PC-9 (cell line): ENCODE data around the gene SPRED2. TPM values are rescaled to one million over a fixed set of nuclear protein-coding genes. Genes with fewer than 3 reads are reported as not detected.
A peak's percentile ranks its signal among the peaks of the same experiment; 100 is the strongest.

Experiments
- BruUV-seq: library from RNA; stranded (reverse); fragments of 400-500 nt; replicated peaks from 2 replicates; lab custom pipeline; 2021; lab: Mats Ljungman, UMichigan
- CTCF ChIA-PET: fragments of 300-600 bp; sonication (Branson Sonifier 250); formaldehyde crosslinking; loops from one replicate; lab custom pipeline; 2022; ENCODE audit warnings: antibody characterized with exemption; lab: Charles Lee
- POLR2A ChIA-PET: fragments of 300-600 bp; sonication (Branson Sonifier 250); formaldehyde crosslinking; loops from one replicate; lab custom pipeline; 2022; ENCODE audit warnings: antibody characterized with exemption; ENCODE audit not compliant: unreplicated experiment; lab: Charles Lee
- DNase-seq, 2 experiments: peaks; one replicate each; pipeline versions ENCODE4 v3.0.0 to v3.0.0-alpha.2; 2015 to 2022; ENCODE audit warnings: mixed read lengths in 1 of 2
- H2AFZ ChIP-seq: fragments of 200-600 bp; sonication (generic); 2 replicates; pipeline ENCODE4 v1.8.1; 2017; ENCODE audit warnings: antibody characterized with exemption
- H3F3A ChIP-seq: fragments of 200-600 bp; sonication (generic); 2 replicates; pipeline ENCODE4 v1.8.1; 2017; ENCODE audit warnings: antibody characterized with exemption, mild to moderate bottlenecking, low read depth; ENCODE audit not compliant: insufficient read depth
- H3K27ac ChIP-seq: fragments of 200-600 bp; sonication (generic); 2 replicates; pipeline ENCODE4 v1.6.1; 2016; ENCODE audit warnings: mixed run types
- H3K27me3 ChIP-seq: fragments of 200-600 bp; sonication (generic); 2 replicates; pipeline ENCODE4 v1.6.1; 2016; ENCODE audit warnings: low read depth, mixed run types; ENCODE audit not compliant: insufficient read depth
- H3K36me3 ChIP-seq: fragments of 200-600 bp; sonication (generic); 2 replicates; pipeline ENCODE4 v1.6.1; 2016; ENCODE audit warnings: low read depth, mixed run types
- H3K4me1 ChIP-seq: fragments of 200-600 bp; sonication (generic); replicated peaks from 2 replicates; pipeline ENCODE4 v1.6.1; 2016; ENCODE audit warnings: mixed run types; ENCODE audit not compliant: insufficient read depth
- H3K4me2 ChIP-seq: fragments of 200-600 bp; sonication (generic); 2 replicates; pipeline ENCODE4 v1.6.1; 2017; ENCODE audit warnings: mixed run types
- H3K4me3 ChIP-seq: fragments of 200-600 bp; sonication (generic); 2 replicates; pipeline ENCODE4 v1.6.1; 2016; ENCODE audit warnings: mixed run types
- H3K79me2 ChIP-seq: fragments of 200-600 bp; sonication (generic); 2 replicates; pipeline ENCODE4 v1.6.1; 2017; ENCODE audit warnings: low read depth, mixed run types
- H3K9me2 ChIP-seq: fragments of 200-600 bp; sonication (generic); 2 replicates; pipeline ENCODE4 v1.8.1; 2017; ENCODE audit warnings: mild to moderate bottlenecking; ENCODE audit not compliant: insufficient read depth
- H3K9me3 ChIP-seq: fragments of 200-600 bp; sonication (generic); 2 replicates; pipeline ENCODE4 v1.8.1; 2016; ENCODE audit warnings: low read depth; ENCODE audit not compliant: insufficient read depth
- H4K20me1 ChIP-seq: fragments of 200-600 bp; sonication (generic); 2 replicates; pipeline ENCODE4 v1.8.1; 2017; ENCODE audit not compliant: insufficient read depth
- EZH2 ChIP-seq: fragments of 200-600 bp; sonication (generic); IDR thresholded peaks from 2 replicates; pipeline ENCODE4 v1.8.0; 2017; ENCODE audit warnings: antibody characterized with exemption, low read depth
- intact Hi-C: fragments of 100-400 bp; cut with micrococcal nuclease; formaldehyde crosslinking; loops from one replicate; pipeline ENCODE4 v1.10.0; 2022; ENCODE audit not compliant: unreplicated experiment
- total RNA-seq: library from RNA; stranded (reverse); gene quantifications from 2 replicates; pipeline ENCODE4 v1.2.3, GENCODE V29; 2021
- TF ChIP-seq, protein P1 (sequence below): fragments of 200-600 bp; sonication (generic); conservative IDR thresholded peaks from 2 replicates; pipeline ENCODE4 v1.6.1; 2017; ENCODE audit warnings: mixed run types, antibody characterized with exemption, mild to moderate bottlenecking, moderate library complexity

Gene SPRED2
- total RNA-seq, 1 experiment from 2014 or later: 33.6 TPM

DNA sequence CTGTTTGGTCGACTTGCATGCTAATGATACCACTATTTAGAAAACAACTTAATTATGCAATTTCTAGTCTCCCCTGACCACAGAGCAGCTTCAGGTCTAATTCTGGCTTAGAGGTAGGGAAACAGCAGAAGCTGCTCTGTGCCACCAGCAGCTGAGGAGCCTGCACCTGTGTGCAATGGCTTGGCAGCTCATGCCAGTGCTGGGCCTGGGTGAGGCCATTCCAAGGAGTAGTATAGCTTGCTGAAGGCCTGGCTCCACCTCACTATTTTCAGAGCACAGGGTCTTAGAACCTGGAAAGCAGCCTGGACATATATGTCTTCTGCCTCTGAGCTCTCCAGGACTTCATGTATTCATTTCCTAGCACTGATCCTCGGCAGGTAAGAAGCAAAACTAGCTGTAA lies 62.8 kb downstream of the SPRED2 start:
- Histone ChIP-seq H3K4me1 (peaks cover 74% of the 10 kb centered on the region), H4K20me1 (peaks cover 4% of the 10 kb centered on the region; the same call in 1 of the 2 replicates), H3K27me3 (no peaks in the 10 kb centered on the region), H3K9me2 (no peaks in the 10 kb centered on the region), H3K36me3 (no peaks in the 10 kb centered on the region), H3K4me2 (no peak overlapping the region), H3K9me3 (no peaks in the 10 kb centered on the region), H3K4me3 (no peak overlapping the region), H2AFZ (no peak overlapping the region), H3K79me2 (peaks cover 85% of the 10 kb centered on the region), H3F3A (peaks cover 48% of the 10 kb centered on the region), H3K27ac (no peak overlapping the region)
- BruUV-seq: no TSS peak
- DNase-seq: no peak
- TF ChIP-seq, protein P1, sequence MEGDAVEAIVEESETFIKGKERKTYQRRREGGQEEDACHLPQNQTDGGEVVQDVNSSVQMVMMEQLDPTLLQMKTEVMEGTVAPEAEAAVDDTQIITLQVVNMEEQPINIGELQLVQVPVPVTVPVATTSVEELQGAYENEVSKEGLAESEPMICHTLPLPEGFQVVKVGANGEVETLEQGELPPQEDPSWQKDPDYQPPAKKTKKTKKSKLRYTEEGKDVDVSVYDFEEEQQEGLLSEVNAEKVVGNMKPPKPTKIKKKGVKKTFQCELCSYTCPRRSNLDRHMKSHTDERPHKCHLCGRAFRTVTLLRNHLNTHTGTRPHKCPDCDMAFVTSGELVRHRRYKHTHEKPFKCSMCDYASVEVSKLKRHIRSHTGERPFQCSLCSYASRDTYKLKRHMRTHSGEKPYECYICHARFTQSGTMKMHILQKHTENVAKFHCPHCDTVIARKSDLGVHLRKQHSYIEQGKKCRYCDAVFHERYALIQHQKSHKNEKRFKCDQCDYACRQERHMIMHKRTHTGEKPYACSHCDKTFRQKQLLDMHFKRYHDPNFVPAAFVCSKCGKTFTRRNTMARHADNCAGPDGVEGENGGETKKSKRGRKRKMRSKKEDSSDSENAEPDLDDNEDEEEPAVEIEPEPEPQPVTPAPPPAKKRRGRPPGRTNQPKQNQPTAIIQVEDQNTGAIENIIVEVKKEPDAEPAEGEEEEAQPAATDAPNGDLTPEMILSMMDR: no peak
- no peak for TF ChIP-seq EZH2
- intact Hi-C loops: loop anchor here (5.0 kb wide), 1 partner anchor 198 kb away; no protein-coding TSS in a partner anchor
- ChIA-PET CTCF (no interaction called here), POLR2A (no interaction called here)

DNA sequence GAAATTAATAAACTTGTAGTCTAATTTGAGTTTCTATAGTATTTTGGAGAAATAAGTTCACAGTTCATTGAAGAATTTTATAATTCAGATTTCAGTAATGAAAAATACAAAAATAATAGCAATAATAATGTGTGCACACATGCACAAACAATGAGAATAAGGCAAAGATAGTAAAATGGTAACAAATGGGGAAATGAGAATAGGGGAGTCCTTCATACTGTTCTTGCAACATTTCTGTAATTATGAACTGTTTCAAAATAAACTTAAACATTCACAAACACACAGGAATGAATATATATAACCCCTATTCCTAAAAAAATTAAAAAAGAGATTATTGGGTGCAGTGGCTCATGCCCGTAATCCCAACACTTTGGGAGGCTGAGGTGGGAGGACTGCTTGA lies 63.9 kb downstream of the SPRED2 start:
- DNase-seq: no peak
- no peak for TF ChIP-seq EZH2
- TF ChIP-seq, protein P1: no peak
- Histone ChIP-seq H2AFZ (no peak overlapping the region), H4K20me1 (peaks cover 4% of the 10 kb centered on the region; the same call in 1 of the 2 replicates), H3K79me2 (peaks cover 85% of the 10 kb centered on the region), H3K4me1 (peaks cover 63% of the 10 kb centered on the region), H3F3A (peaks cover 37% of the 10 kb centered on the region), H3K9me2 (no peaks in the 10 kb centered on the region), H3K36me3 (no peaks in the 10 kb centered on the region), H3K27ac (peak overlapping the region; percentile 76), H3K4me2 (peak overlapping the region; percentile 54; the same call in 1 of the 2 replicates), H3K27me3 (no peaks in the 10 kb centered on the region), H3K9me3 (no peaks in the 10 kb centered on the region), H3K4me3 (no peak overlapping the region)
- POLR2A ChIA-PET: no interaction called here
- CTCF ChIA-PET: no interaction called here
- BruUV-seq: no TSS peak
- intact Hi-C loops: loop anchor here (5.0 kb wide), 1 partner anchor 199 kb away; no protein-coding TSS in a partner anchor

DNA sequence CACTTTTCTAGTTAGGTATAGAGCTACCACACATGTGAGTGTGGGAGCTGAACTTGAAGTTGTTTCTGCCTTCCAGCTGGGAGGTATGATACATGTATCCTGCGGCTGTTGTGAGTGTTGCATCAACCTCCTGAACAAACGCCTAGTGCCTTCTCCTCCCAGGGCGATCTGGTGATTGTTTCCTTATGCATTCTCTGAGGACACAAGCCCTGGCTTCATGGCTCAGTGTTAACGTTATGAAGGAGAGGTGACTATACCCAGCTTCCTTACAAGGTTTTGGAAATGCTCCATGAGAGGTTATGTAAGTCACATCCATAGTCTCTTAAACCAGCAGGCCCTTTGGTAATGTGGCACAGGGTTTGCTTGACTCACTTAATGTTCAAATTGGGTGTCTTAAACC lies 64.9 kb downstream of the SPRED2 start:
- peak overlapping the region; percentile 54 for H3K4me2 ChIP-seq
- intact Hi-C loops: loop anchor here (2.0 to 5.0 kb wide), 4 partner anchors 15 to 200 kb away; partner anchors contain the start of gene SPRED2
- H3K36me3 ChIP-seq: no peaks in the 10 kb centered on the region
- H2AFZ ChIP-seq: no peak overlapping the region
- ChIA-PET POLR2A (no interaction called here), CTCF (interaction anchor here (0.9 kb wide), 1 partner anchor 10 kb away, joined by 4 read pairs; no protein-coding TSS in a partner anchor)
- peaks cover 84% of the 10 kb centered on the region for H3K79me2 ChIP-seq
- no peaks in the 10 kb centered on the region for H3K9me2 ChIP-seq
- no peak overlapping the region for H3K4me3 ChIP-seq
- no TSS peak for BruUV-seq
- TF ChIP-seq EZH2: no peak
- TF ChIP-seq, protein P1: no peak
- H3K4me1 ChIP-seq: peaks cover 54% of the 10 kb centered on the region
- peaks cover 4% of the 10 kb centered on the region; the same call in 1 of the 2 replicates for H4K20me1 ChIP-seq
- DNase-seq: peak; percentile 58 to 98
- peaks cover 31% of the 10 kb centered on the region for H3F3A ChIP-seq
- no peaks in the 10 kb centered on the region for H3K9me3 ChIP-seq
- peak overlapping the region; percentile 76 for H3K27ac ChIP-seq
- H3K27me3 ChIP-seq: no peaks in the 10 kb centered on the region
